GM12872 (cell line): ENCODE measurements around the gene HOXD9.

ENCODE experiments used
- TF ChIP-seq, protein P1 (sequence below): IDR thresholded peaks from 3 replicates; pipeline ENCODE4 v1.5.1; 2011; ENCODE audit warnings: low read depth, mild to moderate bottlenecking, low read length, moderate library complexity; ENCODE audit not compliant: insufficient read depth

Gene HOXD9

GRCh38 chr2:176111309-176111663 lies 11.2 kb upstream of the HOXD9 start:
- TF ChIP-seq, protein P1, sequence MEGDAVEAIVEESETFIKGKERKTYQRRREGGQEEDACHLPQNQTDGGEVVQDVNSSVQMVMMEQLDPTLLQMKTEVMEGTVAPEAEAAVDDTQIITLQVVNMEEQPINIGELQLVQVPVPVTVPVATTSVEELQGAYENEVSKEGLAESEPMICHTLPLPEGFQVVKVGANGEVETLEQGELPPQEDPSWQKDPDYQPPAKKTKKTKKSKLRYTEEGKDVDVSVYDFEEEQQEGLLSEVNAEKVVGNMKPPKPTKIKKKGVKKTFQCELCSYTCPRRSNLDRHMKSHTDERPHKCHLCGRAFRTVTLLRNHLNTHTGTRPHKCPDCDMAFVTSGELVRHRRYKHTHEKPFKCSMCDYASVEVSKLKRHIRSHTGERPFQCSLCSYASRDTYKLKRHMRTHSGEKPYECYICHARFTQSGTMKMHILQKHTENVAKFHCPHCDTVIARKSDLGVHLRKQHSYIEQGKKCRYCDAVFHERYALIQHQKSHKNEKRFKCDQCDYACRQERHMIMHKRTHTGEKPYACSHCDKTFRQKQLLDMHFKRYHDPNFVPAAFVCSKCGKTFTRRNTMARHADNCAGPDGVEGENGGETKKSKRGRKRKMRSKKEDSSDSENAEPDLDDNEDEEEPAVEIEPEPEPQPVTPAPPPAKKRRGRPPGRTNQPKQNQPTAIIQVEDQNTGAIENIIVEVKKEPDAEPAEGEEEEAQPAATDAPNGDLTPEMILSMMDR: peak; percentile 82

DNA sequence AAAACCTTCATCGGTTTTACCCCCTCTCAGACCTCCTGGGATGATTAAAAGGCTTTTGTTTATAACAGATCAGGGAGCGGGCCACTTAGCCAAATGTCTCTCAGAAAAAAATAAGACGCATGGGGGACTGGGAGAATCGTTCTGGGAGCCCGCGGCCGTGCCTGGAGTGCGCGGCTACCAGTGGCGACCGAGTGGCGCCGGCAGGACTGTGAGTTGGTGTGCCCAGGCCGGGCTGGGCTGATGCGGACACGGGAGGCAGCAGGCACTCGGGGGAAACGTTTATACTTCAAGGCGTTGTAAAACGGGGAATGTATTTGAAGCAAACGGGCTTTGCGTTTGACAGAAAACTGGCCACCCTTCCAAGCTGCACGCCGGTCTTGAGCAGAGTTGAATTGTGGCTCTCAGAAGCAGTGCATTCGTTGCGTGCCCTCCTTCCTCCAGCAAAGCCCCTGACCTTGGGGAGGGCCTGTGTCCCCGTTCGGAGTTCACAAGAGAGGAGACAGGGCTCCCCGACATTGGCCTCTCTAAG lies 10.6 kb upstream of the HOXD9 start:
- TF ChIP-seq, protein P1: no peak

DNA sequence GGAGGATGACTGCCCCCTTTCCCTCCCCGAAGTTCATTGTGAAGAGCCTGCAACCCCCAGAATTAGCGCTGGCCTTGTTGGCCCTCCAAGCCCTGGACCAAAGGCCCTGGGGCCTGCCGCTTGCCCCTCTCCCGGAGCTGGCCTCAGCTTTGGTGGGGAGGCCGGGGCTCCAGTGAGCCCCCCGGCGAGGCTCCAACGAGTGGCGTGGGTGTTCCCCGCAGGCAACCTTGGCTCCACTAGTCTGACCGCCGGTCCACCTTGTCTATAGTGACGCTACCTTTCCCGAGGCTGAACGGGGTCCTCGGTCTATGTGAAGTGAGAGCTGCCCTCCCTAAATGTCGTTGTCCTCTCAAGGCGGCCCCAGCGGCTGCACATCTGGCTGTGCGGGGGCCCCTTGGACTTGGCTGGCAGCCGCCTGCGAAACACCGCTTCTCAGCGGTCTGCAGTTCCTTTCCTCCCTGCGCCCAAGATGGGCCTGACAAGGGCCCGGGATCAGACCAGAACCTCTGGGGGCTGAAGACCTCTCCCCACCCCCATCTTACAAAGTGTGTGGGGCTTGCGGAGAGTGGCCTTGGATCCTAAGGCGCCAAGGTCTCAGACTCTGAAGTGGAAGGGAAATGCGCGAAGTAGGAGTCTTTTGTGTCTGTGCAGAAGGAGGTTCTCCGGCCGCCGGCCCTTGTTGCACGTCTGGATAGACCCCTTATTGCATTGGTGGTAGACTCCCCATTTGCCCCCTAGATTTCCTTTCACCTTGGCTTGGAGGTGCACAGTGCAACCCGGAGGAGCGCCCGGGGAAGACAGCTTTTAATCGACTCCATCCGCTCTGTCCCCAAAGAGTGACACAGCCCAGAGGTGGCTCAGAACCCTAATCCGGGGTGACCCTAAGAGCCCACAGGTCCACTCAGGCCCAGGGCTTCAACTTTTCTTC lies 9.9 kb upstream of the HOXD9 start:
- TF ChIP-seq, protein P1: no peak

GRCh38 chr2:176114120-176114929 lies 8.2 kb upstream of the HOXD9 start:
- TF ChIP-seq, protein P1: no peak

- TF ChIP-seq, protein P1: no peak
Observed at GRCh38 chr2:176114930-176115625, 7.4 kb upstream of the HOXD9 start.

- TF ChIP-seq, protein P1: no peak
Observed at GRCh38 chr2:176115883-176116813, 6.4 kb upstream of the HOXD9 start, which contains the start of gene HOXD10. Gene HOXD10 (plus strand): TSS chr2:176116778. CDS start chr2:176116834, 56 bp downstream.
